ENCODE measurements around the gene AMMECR1L.
"Not testable (repeated sequence)": the region's sequence is repeated elsewhere in the genome, so short reads cannot be mapped to it uniquely, and the experiment has no call there.

The AMMECR1L gene

DNA sequence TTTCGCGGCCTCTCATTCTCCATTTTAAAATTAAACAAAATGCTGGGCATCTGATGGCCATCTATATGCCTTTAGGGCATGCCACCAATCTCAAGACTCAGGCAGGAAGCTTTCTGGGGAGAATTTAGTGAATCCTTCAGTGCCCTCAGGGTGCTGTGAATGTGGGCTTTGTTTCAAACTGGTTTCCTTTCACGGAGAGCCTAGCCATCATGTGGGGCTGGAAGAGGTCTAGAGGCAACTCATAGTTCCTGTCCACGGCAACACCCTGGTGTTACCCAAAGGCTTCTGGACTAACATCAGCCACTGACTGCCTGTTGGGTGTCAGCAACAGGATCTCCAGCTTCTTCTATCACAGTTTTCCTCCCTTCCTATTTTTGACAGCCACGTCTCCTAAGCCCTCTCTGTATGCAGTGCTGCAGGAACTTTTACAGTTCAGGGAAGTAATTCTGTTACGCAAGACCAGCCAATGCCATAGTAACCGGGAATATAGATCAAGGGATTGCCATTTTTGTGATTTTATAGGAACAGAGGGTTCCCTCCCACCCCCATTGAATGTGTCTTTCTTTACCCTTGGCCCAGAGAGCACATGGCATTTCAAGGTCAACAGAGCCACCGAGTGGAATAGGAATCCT is 66.8 kb downstream of the AMMECR1L start:
- Histone ChIP-seq H2BK15ac (ENCODE audit: low read length) (no peak overlapping the region), H3K27me3 (ENCODE audit: control insufficient read depth in 3 of 3, insufficient read depth in 3 of 3, low read depth in 1 of 3, low read length in 3 of 3) (peaks cover 0 to 2% (median 0%) of the 10 kb centered on the region in 3 experiments)
- no peak for DNase-seq (ENCODE audit: low spot score)

DNA sequence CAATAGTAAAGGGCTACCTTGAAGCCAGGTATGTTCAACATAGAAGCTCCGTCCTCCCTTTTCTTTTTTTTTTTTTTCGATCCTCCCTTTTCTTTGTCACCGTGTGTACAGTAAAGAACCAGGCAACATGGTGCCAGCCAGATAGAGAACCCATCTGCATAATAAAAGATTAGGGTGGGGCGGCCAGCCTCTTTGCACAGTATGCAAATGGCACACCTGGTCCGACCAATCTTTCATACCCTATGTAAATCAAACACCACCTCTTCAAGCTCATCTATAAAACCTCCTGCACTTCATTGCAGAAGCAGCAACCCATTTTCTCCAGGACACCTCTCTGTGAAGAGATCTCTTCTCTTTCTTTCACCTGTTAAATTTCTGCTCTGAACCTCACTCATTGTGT is 67.5 kb downstream of the AMMECR1L start:
- Histone ChIP-seq H3K36me3 (replicated peaks in 1 of 2; ENCODE audit: control insufficient read depth in 2 of 2, insufficient read depth in 2 of 2, low read length in 2 of 2) (no peaks in the 10 kb centered on the region), H3K18ac (ENCODE audit: low read length) (no peak overlapping the region), H3K27ac (replicated peaks; ENCODE audit: low read length) (no peak overlapping the region), H3K79me1 (ENCODE audit: low read depth, low read length) (no peaks in the 10 kb centered on the region), H3K9ac (ENCODE audit: low read depth, low read length, poor library complexity) (no peak overlapping the region), H4K8ac (ENCODE audit: low read depth, low read length) (no peak overlapping the region), H3K9me3 (replicated peaks in 1 of 2; ENCODE audit: control insufficient read depth in 2 of 2, insufficient read depth in 1 of 2, low read depth in 1 of 2, low read length in 2 of 2) (peaks cover 20 to 21% of the 10 kb centered on the region in 2 donors), H2BK120ac (ENCODE audit: low read depth, low read length) (no peak overlapping the region), H3K4me2 (ENCODE audit: insufficient read depth, low read length, poor library complexity, severe bottlenecking) (no peak overlapping the region), H4K91ac (ENCODE audit: low read depth, low read length, poor library complexity) (no peak overlapping the region), H3K14ac (ENCODE audit: low read length) (no peak overlapping the region), H2BK5ac (ENCODE audit: low read length) (no peak overlapping the region), H2AK5ac (ENCODE audit: low read depth, low read length) (no peak overlapping the region), H3K4ac (ENCODE audit: low read length) (no peak overlapping the region), H2BK15ac (ENCODE audit: low read length) (no peak overlapping the region), H3K27me3 (ENCODE audit: control insufficient read depth in 3 of 3, insufficient read depth in 3 of 3, low read depth in 1 of 3, low read length in 3 of 3) (peaks cover 0 to 2% (median 0%) of the 10 kb centered on the region in 3 experiments), H3K4me3 (ENCODE audit: low read length in 2 of 2) (no peak overlapping the region), H2BK12ac (ENCODE audit: low read length) (no peak overlapping the region), H3K23ac (ENCODE audit: low read depth, low read length, poor library complexity) (no peak overlapping the region), H3K4me1 (ENCODE audit: control insufficient read depth in 2 of 2, insufficient read depth in 1 of 2, low read depth in 1 of 2, low read length in 2 of 2) (no peaks in the 10 kb centered on the region), H2AFZ (ENCODE audit: low read length) (no peak overlapping the region)
- no CpG with 5 or more reads among the region's 5 CpGs for WGBS, 2 donors (ENCODE audit: extremely low coverage in 2 of 2, insufficient read length in 2 of 2, insufficient replicate concordance in 1 of 2)
- no peak for DNase-seq (ENCODE audit: low spot score)

More for the DNA sequence above, 66.8 kb downstream of the AMMECR1L start:
- no peak overlapping the region for H4K8ac ChIP-seq (ENCODE audit: low read depth, low read length)
- no peak overlapping the region for H3K23ac ChIP-seq (ENCODE audit: low read depth, low read length, poor library complexity)
- no peak overlapping the region for H2BK120ac ChIP-seq (ENCODE audit: low read depth, low read length)
- no peak overlapping the region for H3K14ac ChIP-seq (ENCODE audit: low read length)
- H2AK5ac ChIP-seq (ENCODE audit: low read depth, low read length), result no peak overlapping the region
- H3K4me2 ChIP-seq (ENCODE audit: insufficient read depth, low read length, poor library complexity, severe bottlenecking), result no peak overlapping the region
- H4K91ac ChIP-seq (ENCODE audit: low read depth, low read length, poor library complexity), result no peak overlapping the region
- no peak overlapping the region for H3K27ac ChIP-seq (replicated peaks; ENCODE audit: low read length)
- no peak overlapping the region for H2AFZ ChIP-seq (ENCODE audit: low read length)
- no peak overlapping the region for H2BK12ac ChIP-seq (ENCODE audit: low read length)
- H3K4me3 ChIP-seq (ENCODE audit: low read length in 2 of 2), result no peak overlapping the region
- H3K4me1 ChIP-seq (ENCODE audit: control insufficient read depth in 2 of 2, insufficient read depth in 1 of 2, low read depth in 1 of 2, low read length in 2 of 2), result no peaks in the 10 kb centered on the region
- H3K9ac ChIP-seq (ENCODE audit: low read depth, low read length, poor library complexity), result no peak overlapping the region
- peaks cover 20 to 21% of the 10 kb centered on the region in 2 donors for H3K9me3 ChIP-seq (replicated peaks in 1 of 2; ENCODE audit: control insufficient read depth in 2 of 2, insufficient read depth in 1 of 2, low read depth in 1 of 2, low read length in 2 of 2)
- no peak overlapping the region for H2BK5ac ChIP-seq (ENCODE audit: low read length)
- H3K79me1 ChIP-seq (ENCODE audit: low read depth, low read length), result no peaks in the 10 kb centered on the region
- no peaks in the 10 kb centered on the region for H3K36me3 ChIP-seq (replicated peaks in 1 of 2; ENCODE audit: control insufficient read depth in 2 of 2, insufficient read depth in 2 of 2, low read length in 2 of 2)
- no peak overlapping the region for H3K4ac ChIP-seq (ENCODE audit: low read length)
- WGBS, 2 donors (ENCODE audit: extremely low coverage in 2 of 2, insufficient read length in 2 of 2, insufficient replicate concordance in 1 of 2), result no CpG with 5 or more reads among the region's 8 CpGs
- no peak overlapping the region for H3K18ac ChIP-seq (ENCODE audit: low read length)

DNA sequence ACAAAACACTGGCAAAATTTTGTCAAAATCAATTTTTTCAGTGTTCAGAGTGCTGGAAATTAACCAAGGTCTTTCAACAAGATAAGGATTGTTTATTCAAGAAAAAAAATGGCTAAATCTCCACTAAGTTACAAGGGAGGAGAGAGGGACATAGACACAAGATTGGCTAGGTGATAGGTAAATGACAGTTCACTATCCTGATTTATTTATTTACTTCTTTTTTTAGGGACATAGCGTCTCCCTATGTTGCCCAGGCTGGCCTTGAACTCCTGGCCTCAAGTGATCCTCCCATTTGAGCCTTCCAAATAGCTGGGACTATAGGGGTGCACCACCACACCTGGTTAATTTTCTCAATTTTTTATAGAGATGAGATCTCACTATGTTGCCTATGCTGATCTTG is 71.1 kb downstream of the AMMECR1L start:
- H3K79me1 ChIP-seq (ENCODE audit: low read depth, low read length), result no peaks in the 10 kb centered on the region
- no peak overlapping the region for H2BK15ac ChIP-seq (ENCODE audit: low read length)
- H3K4ac ChIP-seq (ENCODE audit: low read length), result no peak overlapping the region
- no peak overlapping the region for H3K23ac ChIP-seq (ENCODE audit: low read depth, low read length, poor library complexity)
- H3K36me3 ChIP-seq (replicated peaks in 1 of 2; ENCODE audit: control insufficient read depth in 2 of 2, insufficient read depth in 2 of 2, low read length in 2 of 2), result no peaks in the 10 kb centered on the region
- no peak overlapping the region for H3K27ac ChIP-seq (replicated peaks; ENCODE audit: low read length)
- peaks cover 5 to 9% of the 10 kb centered on the region in 2 donors for H3K9me3 ChIP-seq (replicated peaks in 1 of 2; ENCODE audit: control insufficient read depth in 2 of 2, insufficient read depth in 1 of 2, low read depth in 1 of 2, low read length in 2 of 2)
- no peak overlapping the region for H2BK5ac ChIP-seq (ENCODE audit: low read length)
- no peak overlapping the region for H2BK120ac ChIP-seq (ENCODE audit: low read depth, low read length)
- H4K91ac ChIP-seq (ENCODE audit: low read depth, low read length, poor library complexity), result no peak overlapping the region
- H2BK12ac ChIP-seq (ENCODE audit: low read length), result no peak overlapping the region
- H2AK5ac ChIP-seq (ENCODE audit: low read depth, low read length), result no peak overlapping the region
- no peak overlapping the region for H2AFZ ChIP-seq (ENCODE audit: low read length)
- H3K4me1 ChIP-seq (ENCODE audit: control insufficient read depth in 2 of 2, insufficient read depth in 1 of 2, low read depth in 1 of 2, low read length in 2 of 2), result peaks cover 1 to 6% of the 10 kb centered on the region in 2 donors
- WGBS, 2 donors (ENCODE audit: extremely low coverage in 2 of 2, insufficient read length in 2 of 2, insufficient replicate concordance in 1 of 2), result no CpG with 5 or more reads among the region's 1 CpG
- no peak overlapping the region for H3K14ac ChIP-seq (ENCODE audit: low read length)
- no peak for DNase-seq (ENCODE audit: low spot score)
- H3K9ac ChIP-seq (ENCODE audit: low read depth, low read length, poor library complexity), result no peak overlapping the region
- H3K4me3 ChIP-seq (ENCODE audit: low read length in 2 of 2), result no peak overlapping the region
- H4K8ac ChIP-seq (ENCODE audit: low read depth, low read length), result no peak overlapping the region
- H3K18ac ChIP-seq (ENCODE audit: low read length), result no peak overlapping the region
- H3K4me2 ChIP-seq (ENCODE audit: insufficient read depth, low read length, poor library complexity, severe bottlenecking), result no peak overlapping the region
- H3K27me3 ChIP-seq (ENCODE audit: control insufficient read depth in 3 of 3, insufficient read depth in 3 of 3, low read depth in 1 of 3, low read length in 3 of 3), result peaks cover 0 to 2% (median 0%) of the 10 kb centered on the region in 3 experiments

DNA sequence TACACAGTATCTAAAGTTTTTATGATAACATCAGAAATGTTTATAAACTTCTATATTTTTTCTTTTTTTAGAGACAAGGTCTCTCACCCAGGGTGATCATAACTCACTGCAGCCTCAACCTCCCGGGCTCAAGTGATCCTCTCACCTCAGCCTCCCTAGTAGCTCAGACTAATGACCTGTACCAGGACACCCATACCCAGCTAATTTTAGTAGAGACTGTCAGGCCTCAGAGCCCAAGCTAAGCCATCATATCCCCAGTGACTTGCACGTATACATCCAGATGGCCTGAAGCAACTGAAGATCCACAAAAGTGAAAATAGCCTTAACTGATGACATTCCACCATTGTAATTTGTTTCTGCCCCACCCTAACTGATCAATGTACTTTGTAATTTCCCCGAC is 73.3 kb downstream of the AMMECR1L start:
- H3K14ac ChIP-seq (ENCODE audit: low read length); H2BK15ac ChIP-seq (ENCODE audit: low read length); H3K27me3 ChIP-seq (ENCODE audit: control insufficient read depth in 3 of 3, insufficient read depth in 3 of 3, low read depth in 1 of 3, low read length in 3 of 3); H3K4ac ChIP-seq (ENCODE audit: low read length); H3K4me3 ChIP-seq (ENCODE audit: low read length in 2 of 2); H3K79me1 ChIP-seq (ENCODE audit: low read depth, low read length); H2BK12ac ChIP-seq (ENCODE audit: low read length); H3K27ac ChIP-seq (replicated peaks; ENCODE audit: low read length); H2AK5ac ChIP-seq (ENCODE audit: low read depth, low read length); H3K36me3 ChIP-seq (replicated peaks in 1 of 2; ENCODE audit: control insufficient read depth in 2 of 2, insufficient read depth in 2 of 2, low read length in 2 of 2); H3K23ac ChIP-seq (ENCODE audit: low read depth, low read length, poor library complexity); H2BK120ac ChIP-seq (ENCODE audit: low read depth, low read length); H3K4me2 ChIP-seq (ENCODE audit: insufficient read depth, low read length, poor library complexity, severe bottlenecking); H3K9ac ChIP-seq (ENCODE audit: low read depth, low read length, poor library complexity); H2AFZ ChIP-seq (ENCODE audit: low read length); DNase-seq (ENCODE audit: low spot score); H3K4me1 ChIP-seq (ENCODE audit: control insufficient read depth in 2 of 2, insufficient read depth in 1 of 2, low read depth in 1 of 2, low read length in 2 of 2); H2BK5ac ChIP-seq (ENCODE audit: low read length); H3K9me3 ChIP-seq (replicated peaks in 1 of 2; ENCODE audit: control insufficient read depth in 2 of 2, insufficient read depth in 1 of 2, low read depth in 1 of 2, low read length in 2 of 2); H4K8ac ChIP-seq (ENCODE audit: low read depth, low read length); H3K18ac ChIP-seq (ENCODE audit: low read length); H4K91ac ChIP-seq (ENCODE audit: low read depth, low read length, poor library complexity): not testable (repeated sequence)
- no CpG with 5 or more reads among the region's 3 CpGs for WGBS, 2 donors (ENCODE audit: extremely low coverage in 2 of 2, insufficient read length in 2 of 2, insufficient replicate concordance in 1 of 2)
